GM19023 (cell line): Measurements from ENCODE around the gene TBC1D12.
"Not testable (repeated sequence)": the region's sequence is repeated elsewhere in the genome, so short reads cannot be mapped to it uniquely, and the experiment has no call there.

ENCODE experiments used
- ATAC-seq: cut with Tn5 transposase; IDR thresholded peaks from one replicate; pipeline ENCODE4 v1.9.1; 2021; ENCODE audit warnings: mild to moderate bottlenecking, moderate library complexity; ENCODE audit not compliant: unreplicated experiment

TBC1D12 gene

GRCh38 chr10:94531550-94531949, 129.2 kb downstream of the TBC1D12 start:
- not testable (repeated sequence) for ATAC-seq

- no peak for ATAC-seq
Measured at GRCh38 chr10:94533027-94533426, 130.7 kb downstream of the TBC1D12 start.

- ATAC-seq, result not testable (repeated sequence)
Measured at GRCh38 chr10:94542282-94542681, 139.9 kb downstream of the TBC1D12 start.

- ATAC-seq, result peak; percentile 75
Measured at GRCh38 chr10:94545391-94546048, 143.2 kb downstream of the TBC1D12 start, which contains the start of gene HELLS. Gene HELLS, plus strand, starts transcription at chr10:94545788. Its CDS starts 134 bp downstream, at chr10:94545922.

DNA sequence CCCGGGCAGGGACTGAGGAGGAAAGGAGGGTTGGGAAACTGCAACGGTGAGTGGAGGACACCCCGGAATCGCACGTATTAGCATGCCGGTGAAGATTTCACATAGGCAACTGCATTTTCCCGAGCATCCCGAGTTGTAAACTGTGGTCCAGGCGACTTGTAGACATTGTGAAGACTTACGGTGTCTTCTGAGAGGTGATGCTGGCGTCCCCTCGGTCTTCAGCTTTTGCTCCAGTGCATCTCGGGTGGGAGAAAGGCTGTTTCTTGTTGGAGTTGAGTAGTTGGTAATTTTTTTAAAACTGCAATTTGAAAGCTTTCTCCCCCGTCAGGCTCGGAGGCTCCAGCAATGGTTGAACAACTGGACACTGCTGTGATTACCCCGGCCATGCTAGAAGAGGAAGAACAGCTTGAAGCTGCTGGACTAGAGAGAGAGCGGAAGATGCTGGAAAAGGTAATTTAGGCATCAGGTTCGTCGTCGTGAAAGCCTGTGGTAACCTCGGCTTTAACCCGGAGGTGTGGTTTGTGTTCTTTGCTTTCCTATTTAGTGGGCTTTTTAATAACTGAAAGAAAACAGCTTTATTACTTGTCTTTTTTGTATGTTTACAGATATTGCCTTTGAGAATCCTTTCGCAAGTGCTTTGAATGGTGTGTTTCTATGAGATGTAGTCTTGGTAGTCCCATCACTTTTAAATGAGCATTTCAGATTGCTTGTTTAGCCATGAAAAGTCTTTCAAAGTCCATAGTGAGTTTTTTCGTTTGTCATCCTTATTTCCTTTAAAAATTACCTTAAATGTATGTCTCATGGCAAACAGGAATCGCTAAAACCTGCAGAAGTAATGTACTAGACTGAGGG, 143.9 kb downstream of the TBC1D12 start:
- peak; percentile 27 for ATAC-seq

- ATAC-seq, result no peak
Measured at GRCh38 chr10:94546901-94547185, 144.5 kb downstream of the TBC1D12 start.

GRCh38 chr10:94549221-94549620, 146.9 kb downstream of the TBC1D12 start:
- ATAC-seq, result no peak

- not testable (repeated sequence) for ATAC-seq
Measured at GRCh38 chr10:94567714-94568307, 165.5 kb downstream of the TBC1D12 start.

DNA sequence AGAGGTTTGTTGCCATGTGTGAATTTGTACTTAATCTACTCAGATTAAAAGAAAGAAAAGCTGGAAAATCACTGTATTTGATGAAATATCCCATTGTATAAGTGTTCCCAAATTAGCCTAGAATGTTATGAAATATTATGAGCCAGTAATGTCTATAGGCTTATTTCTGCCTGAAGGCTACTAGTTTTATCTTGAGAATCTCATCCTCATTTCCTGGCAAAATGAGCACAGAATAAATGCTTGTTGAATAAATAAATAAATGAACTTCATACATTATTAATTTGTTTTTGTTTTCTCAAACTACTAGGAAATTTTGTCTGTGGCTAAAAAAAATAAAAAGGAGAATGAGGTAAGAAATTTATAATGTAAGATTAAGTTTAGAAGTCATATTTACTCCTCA, 168.7 kb downstream of the TBC1D12 start:
- ATAC-seq, result no peak

- no peak for ATAC-seq
Measured at GRCh38 chr10:94571528-94571927, 169.2 kb downstream of the TBC1D12 start.

GRCh38 chr10:94578790-94579189, 176.4 kb downstream of the TBC1D12 start:
- no peak for ATAC-seq

DNA sequence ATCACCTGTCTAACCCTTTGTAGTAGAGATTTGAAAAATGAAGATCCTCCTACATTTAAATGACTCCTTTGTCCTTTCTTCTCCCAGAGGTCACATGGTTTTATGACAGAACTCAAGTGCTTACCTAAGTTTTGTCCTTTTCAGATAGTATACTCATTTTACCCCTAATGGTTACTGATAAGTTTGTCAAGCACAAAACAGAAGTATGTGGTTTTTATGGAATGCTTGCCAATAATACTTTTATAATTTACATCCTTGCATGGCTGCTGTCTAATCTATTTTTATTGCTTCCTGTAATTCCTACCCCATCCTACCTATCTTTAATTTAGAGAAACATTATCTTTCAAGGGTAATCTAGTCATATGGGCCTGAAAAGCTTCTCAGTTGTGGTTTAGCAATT, 180.8 kb downstream of the TBC1D12 start:
- no peak for ATAC-seq
